K562 (cell line): ENCODE measurements around the gene USP46.

Experiments
- KHSRP ChIP-seq: fragments of 450-650 bp; IDR thresholded peaks from 2 replicates; pipeline ENCODE4 v1.6.1; 2017
- MAFG ChIP-seq: fragments of 450-650 bp; conservative IDR thresholded peaks from 2 replicates; pipeline ENCODE4 v1.6.1; 2016; ENCODE audit warnings: missing genetic modification characterization, missing compliant biosample characterization
- RAD21 ChIP-seq, 2 experiments: fragments of 250-450 bp in 1 of 2; fragments of 450-650 bp in 1 of 2; sonication (Bioruptor Pico) in 1 of 2; formaldehyde crosslinking in 1 of 2; IDR thresholded peaks in 1 of 2; conservative IDR thresholded peaks in 1 of 2; 2 replicates each; pipeline versions ENCODE4 v1.4.0 to v1.8.0; 2020 to 2022; ENCODE audit warnings: mild to moderate bottlenecking in 2 of 2, moderate library complexity in 1 of 2

GRCh38 chr4:52659001-52659721 is at the start of gene USP46:
- TF ChIP-seq RAD21 (CRISPR knock-in tag; conservative IDR thresholded peaks at IDR 0.05 in 1 of 2, IDR thresholded peaks at IDR 0.05 in 1 of 2) (no peak), KHSRP (no peak), MAFG (tag) (no peak)
